ENCODE results near the gene NKX1-1. TPM values are rescaled to one million over a fixed set of nuclear protein-coding genes. Genes with fewer than 3 reads are reported as not detected.

The NKX1-1 gene
- total RNA-seq, 1 experiment from 2014 or later = not detected

- no peaks in the 10 kb centered on the region for H3K4me1 ChIP-seq (ENCODE audit: control insufficient read depth, insufficient read depth, low read length)
- CTCF ChIA-PET = no interaction called here
- no peaks in the 10 kb centered on the region for H3K36me3 ChIP-seq (ENCODE audit: control insufficient read depth, insufficient read depth, low read length)
- TF ChIP-seq SIN3A (IDR thresholded peaks at IDR 0.05; ENCODE audit: borderline replicate concordance, insufficient read depth, low read depth, low read length) (no peak), TCF7L2 (IDR thresholded peaks at IDR 0.05; ENCODE audit: low read depth, low read length) (no peak), POLR2AphosphoS5 (IDR thresholded peaks at IDR 0.05; ENCODE audit: low read depth, low read length) (no peak), REST (IDR thresholded peaks at IDR 0.05; ENCODE audit: insufficient read depth in 1 of 2, low read depth in 2 of 2, low read length in 1 of 2) (no peak)
- H3K4me3 ChIP-seq (ENCODE audit: low read depth in 2 of 2, low read length in 2 of 2) = no peak overlapping the region
- in situ Hi-C loops (cut with HindIII; ENCODE audit: low pct_unique_long_range_greater_than_20kb, low sequenced_read_pairs) = no loop called here
- POLR2A ChIA-PET = no interaction called here
- H3K9me3 ChIP-seq (ENCODE audit: control insufficient read depth, insufficient read depth, low read depth, low read length) = no peaks in the 10 kb centered on the region
- no peak for ATAC-seq
- BruUV-seq (replicated peaks) = no TSS peak
- DNase-seq (ENCODE audit: low read depth, low spot score) = no peak
- no peak overlapping the region for H3K27ac ChIP-seq (ENCODE audit: low read length)
- intact Hi-C loops (cut with micrococcal nuclease; ENCODE audit: unreplicated experiment) = no loop called here
- H3K27me3 ChIP-seq (ENCODE audit: control insufficient read depth, insufficient read depth, low read length) = no peaks in the 10 kb centered on the region
These were observed 38.3 kb downstream of the NKX1-1 start for GRCh38 chr4:1367936-1368289.

- in situ Hi-C loops (cut with HindIII; ENCODE audit: low pct_unique_long_range_greater_than_20kb, low sequenced_read_pairs) = no loop called here
- Histone ChIP-seq H3K27ac (ENCODE audit: low read length) (no peak overlapping the region), H3K36me3 (ENCODE audit: control insufficient read depth, insufficient read depth, low read length) (no peaks in the 10 kb centered on the region), H3K9me3 (ENCODE audit: control insufficient read depth, insufficient read depth, low read depth, low read length) (no peaks in the 10 kb centered on the region), H3K4me1 (ENCODE audit: control insufficient read depth, insufficient read depth, low read length) (no peaks in the 10 kb centered on the region), H3K27me3 (ENCODE audit: control insufficient read depth, insufficient read depth, low read length) (no peaks in the 10 kb centered on the region), H3K4me3 (ENCODE audit: low read depth in 2 of 2, low read length in 2 of 2) (no peak overlapping the region)
- DNase-seq (ENCODE audit: low read depth, low spot score) (no peak), ATAC-seq (no peak)
- TF ChIP-seq TCF7L2 (IDR thresholded peaks at IDR 0.05; ENCODE audit: low read depth, low read length) (no peak), REST (IDR thresholded peaks at IDR 0.05; ENCODE audit: insufficient read depth in 1 of 2, low read depth in 2 of 2, low read length in 1 of 2) (no peak), CTCF (IDR thresholded peaks at IDR 0.05) (no peak), POLR2AphosphoS5 (IDR thresholded peaks at IDR 0.05; ENCODE audit: low read depth, low read length) (no peak), SIN3A (IDR thresholded peaks at IDR 0.05; ENCODE audit: borderline replicate concordance, insufficient read depth, low read depth, low read length) (no peak)
- no TSS peak for BruUV-seq (replicated peaks)
- ChIA-PET CTCF (interaction anchor here (0.5 kb wide), 1 partner anchor 188 kb away, joined by 5 read pairs; no protein-coding TSS in a partner anchor), POLR2A (no interaction called here)
- intact Hi-C loops (cut with micrococcal nuclease; ENCODE audit: unreplicated experiment) = no loop called here
These were observed 38.9 kb downstream of the NKX1-1 start for GRCh38 chr4:1367230-1367935.
